ENCODE results near the gene PLCL2.
A peak's percentile ranks its signal among the peaks of the same experiment; 100 is the strongest.
"Not testable (repeated sequence)": the region's sequence is repeated elsewhere in the genome, so short reads cannot be mapped to it uniquely, and the experiment has no call there.

PLCL2 gene

DNA sequence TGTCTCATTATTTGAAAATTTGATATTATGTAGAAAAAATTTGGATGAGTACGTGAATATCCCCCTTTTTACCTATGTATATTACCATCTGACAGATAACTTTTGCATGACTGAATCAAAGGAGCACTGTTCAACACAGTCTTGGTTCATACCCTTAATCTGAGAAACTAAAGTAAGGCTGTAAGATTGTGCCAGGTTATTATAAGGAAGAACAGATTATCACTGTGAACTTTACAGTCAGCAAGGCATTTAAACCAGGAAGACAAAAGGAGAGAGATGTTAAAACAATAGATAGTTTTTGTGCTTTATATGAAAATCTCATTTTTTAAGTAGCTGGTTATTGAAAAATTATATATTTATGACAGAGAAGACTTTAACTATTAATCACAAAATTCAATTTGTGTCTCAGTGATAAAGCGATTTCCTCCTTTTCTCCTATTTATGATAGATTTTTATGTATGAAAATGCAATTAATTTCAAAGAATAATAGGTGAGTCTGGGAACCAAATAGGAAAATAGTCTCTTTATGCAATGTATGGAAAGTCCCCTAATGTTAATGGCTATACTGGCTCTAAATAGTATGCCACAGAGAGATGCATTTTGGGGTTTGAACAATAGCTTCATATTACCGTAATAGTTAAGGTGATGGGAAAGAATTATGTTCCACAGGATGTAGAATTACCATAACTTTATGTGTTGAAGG is 33.4 kb downstream of the PLCL2 start:
- DNase-seq = no peak

GRCh38 chr3:16918683-16919025 is 33.9 kb downstream of the PLCL2 start:
- no peak for DNase-seq

GRCh38 chr3:16923112-16923511 is 38.4 kb downstream of the PLCL2 start:
- DNase-seq = no peak

GRCh38 chr3:16927485-16927884 is 42.7 kb downstream of the PLCL2 start:
- no peak for DNase-seq

DNA sequence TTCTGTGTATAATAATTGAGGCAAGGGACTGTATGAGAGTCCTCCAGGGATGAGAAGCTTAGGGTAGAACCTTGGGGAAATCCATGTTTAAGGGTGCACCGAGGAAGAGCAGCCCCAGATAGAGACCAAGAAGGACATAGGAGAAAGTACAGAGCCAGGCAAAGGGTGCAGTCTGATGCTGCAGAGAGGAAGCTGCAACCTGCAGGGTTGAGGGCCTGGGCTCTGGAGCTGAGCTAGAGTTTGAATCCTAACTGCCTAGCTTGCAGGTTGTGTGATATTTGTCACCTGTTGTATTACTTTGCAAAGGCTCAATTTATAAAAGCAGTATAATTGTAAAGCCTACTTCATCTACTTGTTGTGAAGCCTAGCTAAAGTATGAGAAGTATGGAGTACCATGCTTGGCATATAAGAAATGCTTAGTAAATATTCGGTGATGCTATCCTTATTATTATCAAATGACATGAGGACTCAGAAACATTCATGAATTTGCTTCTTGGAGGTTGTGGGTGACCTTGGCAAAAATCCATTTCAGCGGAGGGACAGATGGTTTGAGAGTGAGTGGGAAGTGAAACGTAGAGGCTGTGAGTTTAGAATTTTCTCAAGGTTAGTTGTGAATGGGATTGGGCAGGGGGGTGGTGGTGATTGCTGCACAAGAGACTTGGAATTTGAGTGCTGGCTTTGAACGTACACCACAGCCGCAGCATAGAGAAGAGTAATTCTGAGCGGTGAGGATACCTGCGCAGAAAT is 43.8 kb downstream of the PLCL2 start:
- peak; percentile 19 for DNase-seq

DNA sequence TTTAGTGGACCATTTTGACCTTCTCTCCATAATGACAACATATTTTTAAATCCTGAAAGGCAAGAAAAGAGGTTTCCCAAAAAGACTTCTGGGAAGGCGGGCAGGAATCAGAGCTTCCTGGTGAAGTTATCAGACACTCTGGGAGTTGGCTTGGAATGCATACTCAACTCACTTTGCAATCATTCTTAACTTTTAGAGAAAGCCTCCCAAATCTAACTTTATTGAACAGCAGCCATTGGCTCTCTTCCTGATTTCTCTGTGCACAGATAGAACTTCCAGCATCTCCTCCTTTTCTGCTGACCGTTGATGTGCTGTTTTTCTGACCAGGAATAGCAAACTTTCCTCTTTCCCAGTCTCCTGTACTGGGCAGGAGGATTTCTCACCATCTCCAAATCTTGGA is 44.6 kb downstream of the PLCL2 start:
- DNase-seq = no peak

DNA sequence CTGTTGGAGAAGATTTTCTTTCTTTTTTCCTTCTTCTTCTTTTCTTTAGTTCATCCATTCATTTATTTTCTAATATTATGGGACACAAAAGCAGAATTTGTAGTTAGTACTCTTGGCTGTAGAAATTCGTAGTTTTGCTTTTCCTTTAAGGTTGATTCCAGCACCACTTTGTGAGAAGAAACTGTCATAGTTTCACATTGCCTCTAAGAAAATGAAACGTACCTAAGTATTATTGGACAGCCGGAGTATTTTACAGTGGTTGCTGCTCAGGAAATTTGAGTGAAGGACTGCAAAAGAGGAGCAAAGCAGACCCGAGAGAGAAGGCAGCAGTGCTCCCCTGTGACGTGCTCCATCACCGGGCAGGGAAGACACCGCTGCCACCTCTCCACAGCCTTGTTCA is 48.1 kb downstream of the PLCL2 start:
- no peak for DNase-seq

- no peak for DNase-seq
Measured at GRCh38 chr3:16935781-16936180, 51.0 kb downstream of the PLCL2 start.

GRCh38 chr3:16936233-16936632 is 51.5 kb downstream of the PLCL2 start:
- no peak for DNase-seq

GRCh38 chr3:16936676-16937230 is 52.0 kb downstream of the PLCL2 start:
- DNase-seq = no peak

- no peak for DNase-seq
Measured at GRCh38 chr3:16937326-16937845, 52.6 kb downstream of the PLCL2 start.

DNA sequence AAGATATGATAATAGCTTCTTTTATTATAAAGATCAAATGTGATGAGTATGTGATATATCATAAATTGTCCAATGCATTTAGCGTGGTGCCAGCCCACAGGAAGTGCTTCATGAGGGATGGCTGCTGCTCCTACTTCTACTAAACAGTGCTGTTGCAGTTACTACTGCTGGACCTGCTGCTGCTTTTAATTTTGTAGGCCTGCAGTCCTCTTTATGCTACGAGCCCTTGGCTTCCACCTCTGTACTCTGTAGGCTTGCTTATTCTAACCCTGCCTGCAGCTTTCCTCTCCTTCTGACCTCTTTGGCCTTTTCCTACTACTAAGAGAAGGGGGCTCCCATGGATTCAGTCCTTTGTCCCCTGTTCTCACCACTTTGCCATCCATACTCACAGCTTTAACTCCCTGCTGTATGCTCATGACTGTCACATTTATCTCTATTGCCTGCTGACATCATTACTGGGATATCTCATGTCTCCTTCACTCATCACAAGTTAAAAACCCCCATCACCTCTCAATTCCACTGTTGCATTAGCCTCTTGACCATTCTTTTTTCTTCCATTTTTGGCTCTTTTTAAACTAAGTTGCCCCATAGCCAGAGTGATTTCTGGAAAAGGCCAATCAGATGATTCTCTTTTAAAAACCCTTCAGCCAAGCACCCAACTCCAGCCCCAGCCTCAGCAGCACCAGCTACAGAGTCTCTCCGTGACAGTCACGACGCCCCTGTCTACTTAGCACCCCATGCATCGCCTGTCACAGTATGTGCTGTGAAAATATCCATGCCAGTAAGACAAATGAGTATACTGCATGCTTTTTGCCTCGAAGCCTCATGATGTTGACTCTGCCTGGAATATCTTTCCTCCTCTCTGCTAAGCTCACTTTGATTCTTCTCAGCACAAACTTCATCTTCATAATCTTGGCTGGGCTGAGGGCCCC is 56.3 kb downstream of the PLCL2 start:
- no peak for DNase-seq

- DNase-seq = no peak
Measured at GRCh38 chr3:16942955-16943354, 58.2 kb downstream of the PLCL2 start.

- no peak for DNase-seq
Measured at GRCh38 chr3:16943857-16944256, 59.1 kb downstream of the PLCL2 start.

DNA sequence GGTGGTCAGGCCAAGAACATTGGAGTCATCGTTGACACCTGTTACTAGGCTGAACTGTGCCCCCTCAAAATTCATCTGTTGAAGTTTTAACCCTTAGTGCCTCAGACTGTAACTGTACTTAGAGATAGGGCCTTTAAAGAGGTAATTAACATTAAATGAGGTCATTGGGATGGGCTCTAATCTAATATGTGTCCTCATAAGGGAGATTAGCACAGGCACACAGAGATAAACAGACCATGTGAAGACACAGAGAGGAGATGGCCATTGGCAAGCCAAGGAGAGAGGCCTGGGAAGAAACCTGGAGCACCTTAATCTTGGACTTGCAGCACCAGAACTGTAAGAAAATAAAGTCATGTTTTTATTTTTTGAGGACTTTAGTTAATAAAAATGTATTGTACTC is 59.6 kb downstream of the PLCL2 start:
- no peak for DNase-seq

DNA sequence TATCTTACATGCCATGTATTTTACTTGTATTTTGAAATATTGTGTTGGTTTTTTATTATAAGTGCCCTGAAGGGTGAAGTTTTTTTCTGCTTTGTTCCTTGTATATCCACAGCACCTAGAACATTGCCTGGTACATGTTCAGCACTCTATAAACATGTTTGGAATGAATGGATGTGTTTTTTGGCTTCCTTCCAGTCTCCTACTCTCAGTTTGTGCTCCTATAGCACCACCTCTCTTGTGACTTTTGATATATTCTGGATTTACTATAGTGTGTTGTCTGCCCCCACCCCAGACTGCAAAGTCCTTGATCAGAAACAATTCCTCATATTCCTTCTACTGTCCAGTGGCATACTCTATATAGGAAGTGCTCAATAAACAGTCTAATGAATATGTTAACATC is 60.6 kb downstream of the PLCL2 start:
- DNase-seq = peak; percentile 58

DNA sequence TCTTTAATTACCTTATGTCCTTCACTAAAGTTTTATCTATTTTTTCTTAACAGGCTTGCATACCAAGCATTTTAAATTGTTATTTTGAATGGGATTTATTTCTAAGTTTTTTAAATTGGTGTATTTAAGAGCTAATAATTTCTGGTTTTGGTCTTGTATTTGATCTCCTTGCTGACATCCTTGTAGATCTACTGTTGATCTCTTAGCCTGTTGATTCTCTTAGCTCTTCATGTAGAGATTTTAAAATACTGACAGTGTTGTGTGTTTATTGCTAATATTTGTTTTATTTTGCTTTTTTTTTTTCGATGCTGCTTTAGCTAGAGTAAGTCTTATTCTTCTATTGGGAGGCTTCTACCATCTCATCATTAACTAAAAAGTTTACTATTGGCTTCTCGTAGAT is 65.5 kb downstream of the PLCL2 start:
- no peak for DNase-seq

GRCh38 chr3:16950845-16951244 is 66.1 kb downstream of the PLCL2 start:
- DNase-seq = no peak

DNA sequence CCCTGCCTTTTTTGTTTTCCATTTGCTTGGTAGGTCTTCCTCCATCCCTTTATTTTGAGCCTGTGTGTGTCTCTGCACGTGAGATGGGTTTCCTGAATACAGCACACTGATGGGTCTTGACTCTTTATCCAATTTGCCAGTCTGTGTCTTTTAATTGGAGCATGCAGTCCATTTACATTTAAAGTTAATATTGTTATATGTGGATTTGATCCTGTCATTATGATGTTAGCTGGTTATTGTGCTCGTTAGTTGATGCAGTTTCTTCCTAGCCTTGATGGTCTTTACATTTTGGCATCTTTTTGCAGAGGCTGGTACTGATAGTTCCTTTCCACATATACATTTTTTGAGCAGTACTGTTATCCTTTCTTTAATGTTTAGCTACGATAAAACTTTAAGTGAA is 73.1 kb downstream of the PLCL2 start:
- DNase-seq = not testable (repeated sequence)

DNA sequence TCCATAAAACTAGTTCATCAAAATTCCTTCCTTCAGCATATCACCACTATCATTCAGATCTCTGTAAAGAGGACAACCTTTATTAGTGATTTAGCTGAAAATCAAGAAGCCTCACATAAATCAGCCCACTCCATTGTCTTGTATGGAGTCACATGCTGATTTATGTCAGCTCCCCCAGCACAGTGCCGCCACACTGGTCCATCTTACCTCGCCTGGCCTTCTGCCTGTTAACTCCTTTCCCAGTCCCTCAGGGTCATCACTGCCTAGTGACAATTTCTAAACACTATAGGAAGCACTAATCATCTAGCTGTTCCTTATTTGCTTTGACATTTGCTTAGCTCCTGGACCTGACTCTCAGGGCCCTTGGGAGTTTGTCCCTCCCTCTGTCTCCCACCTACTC is 75.4 kb downstream of the PLCL2 start:
- no peak for DNase-seq

GRCh38 chr3:16961621-16962205 is 77.0 kb downstream of the PLCL2 start:
- DNase-seq = peak; percentile 7

GRCh38 chr3:16975083-16975482 is 90.3 kb downstream of the PLCL2 start:
- no peak for DNase-seq
